Activated CD4-positive, alpha-beta memory T cell treated with anti-CD3 and anti-CD28 coated beads for 36 hours (primary cell): ENCODE measurements around the gene C12orf60. TPM values are rescaled to one million over a fixed set of nuclear protein-coding genes. Genes with fewer than 3 reads are reported as not detected.

Experiments used
- CTCF ChIA-PET: fragments of 350-600 bp; sonication (Branson Sonifier 250); formaldehyde crosslinking; loops from one replicate; lab custom pipeline; 2021; ENCODE audit warnings: antibody characterized with exemption, inconsistent platforms; lab: Charles Lee
- POLR2A ChIA-PET: fragments of 350-600 bp; sonication (Branson Sonifier 250); formaldehyde crosslinking; loops from one replicate; lab custom pipeline; 2021; ENCODE audit warnings: antibody characterized with exemption; lab: Charles Lee
- DNase-seq: peaks from one replicate; pipeline ENCODE4 v3.0.0-alpha.2; 2020
- H3K27ac Mint-ChIP-seq: one replicate; pipeline ENCODE4 v1.8.0; 2021; ENCODE audit warnings: mixed read lengths
- H3K27me3 Mint-ChIP-seq: one replicate; pipeline ENCODE4 v1.8.0; 2021; ENCODE audit warnings: mixed read lengths
- H3K36me3 Mint-ChIP-seq: one replicate; pipeline ENCODE4 v1.8.0; 2021; ENCODE audit warnings: mixed read lengths
- H3K4me1 Mint-ChIP-seq: one replicate; pipeline ENCODE4 v1.8.0; 2021; ENCODE audit warnings: low read depth, mixed read lengths
- H3K4me3 Mint-ChIP-seq: one replicate; pipeline ENCODE4 v1.8.0; 2021; ENCODE audit warnings: mild to moderate bottlenecking, mixed read lengths
- H3K9me3 Mint-ChIP-seq: one replicate; pipeline ENCODE4 v1.8.0; 2021; ENCODE audit warnings: mixed read lengths
- intact Hi-C: fragments of 100-400 bp; cut with micrococcal nuclease; formaldehyde crosslinking; loops from one replicate; pipeline ENCODE4 v1.15.1; 2023
- total RNA-seq, 2 experiments: library from RNA; stranded (reverse); gene quantifications; one replicate each; pipeline ENCODE4 v1.2.3, GENCODE V29; 2021

The C12orf60 gene
- total RNA-seq, 2 experiments from 2014 or later = 3.3 to 3.4 TPM

- Mint-ChIP-seq H3K9me3 (no peaks in the 10 kb centered on the region), H3K36me3 (no peaks in the 10 kb centered on the region), H3K27ac (no peak overlapping the region), H3K4me3 (no peak overlapping the region), H3K4me1 (no peaks in the 10 kb centered on the region), H3K27me3 (no peaks in the 10 kb centered on the region)
- ChIA-PET CTCF (interaction anchor here (1.3 to 2.0 kb wide), 3 partner anchors 144 to 371 kb away, joined by 3 to 6 read pairs (median 5); partner anchors contain the start of gene RERG), POLR2A (no interaction called here)
- DNase-seq = no peak
- intact Hi-C loops = no loop called here
These were observed 47.6 kb downstream of the C12orf60 start for GRCh38 chr12:14850929-14851663.

GRCh38 chr12:14852880-14853279 is 49.4 kb downstream of the C12orf60 start:
- no peak for DNase-seq
- H3K27ac Mint-ChIP-seq = no peak overlapping the region
- H3K36me3 Mint-ChIP-seq = no peaks in the 10 kb centered on the region
- H3K27me3 Mint-ChIP-seq = no peaks in the 10 kb centered on the region
- no peaks in the 10 kb centered on the region for H3K4me1 Mint-ChIP-seq
- H3K4me3 Mint-ChIP-seq = no peak overlapping the region
- ChIA-PET POLR2A (no interaction called here), CTCF (interaction anchor here (0.6 to 2.0 kb wide), 2 partner anchors 142 to 174 kb away, joined by 3 to 6 read pairs; no protein-coding TSS in a partner anchor)
- H3K9me3 Mint-ChIP-seq = peaks cover 9% of the 10 kb centered on the region
- intact Hi-C loops = no loop called here

GRCh38 chr12:14853961-14854360 is 50.5 kb downstream of the C12orf60 start:
- intact Hi-C loops = no loop called here
- no peaks in the 10 kb centered on the region for H3K27me3 Mint-ChIP-seq
- H3K36me3 Mint-ChIP-seq = no peaks in the 10 kb centered on the region
- H3K27ac Mint-ChIP-seq = no peak overlapping the region
- POLR2A ChIA-PET = no interaction called here
- H3K9me3 Mint-ChIP-seq = peaks cover 9% of the 10 kb centered on the region
- H3K4me3 Mint-ChIP-seq = no peak overlapping the region
- no peak for DNase-seq
- CTCF ChIA-PET = interaction anchor here (1.0 to 1.7 kb wide), 2 partner anchors 9 to 16 kb away, joined by 3 read pairs; no protein-coding TSS in a partner anchor
- H3K4me1 Mint-ChIP-seq = no peaks in the 10 kb centered on the region

- no peak for DNase-seq
- POLR2A ChIA-PET = no interaction called here
- H3K36me3 Mint-ChIP-seq = no peaks in the 10 kb centered on the region
- H3K4me1 Mint-ChIP-seq = no peaks in the 10 kb centered on the region
- CTCF ChIA-PET = interaction anchor here (1.3 to 1.7 kb wide), 2 partner anchors 15 to 141 kb away, joined by 3 read pairs; no protein-coding TSS in a partner anchor
- no peak overlapping the region for H3K4me3 Mint-ChIP-seq
- intact Hi-C loops = no loop called here
- no peak overlapping the region for H3K27ac Mint-ChIP-seq
- H3K27me3 Mint-ChIP-seq = no peaks in the 10 kb centered on the region
- H3K9me3 Mint-ChIP-seq = peaks cover 15% of the 10 kb centered on the region
These were observed 51.2 kb downstream of the C12orf60 start for GRCh38 chr12:14854586-14855183.

- CTCF ChIA-PET = no interaction called here
- Mint-ChIP-seq H3K27me3 (no peaks in the 10 kb centered on the region), H3K27ac (no peak overlapping the region), H3K9me3 (peaks cover 35% of the 10 kb centered on the region), H3K4me3 (no peak overlapping the region), H3K4me1 (no peaks in the 10 kb centered on the region), H3K36me3 (peaks cover 4% of the 10 kb centered on the region)
- no peak for DNase-seq
- intact Hi-C loops = no loop called here
- POLR2A ChIA-PET = no interaction called here
These were observed 55.0 kb downstream of the C12orf60 start for GRCh38 chr12:14858513-14858912.

- Mint-ChIP-seq H3K36me3 (peaks cover 4% of the 10 kb centered on the region), H3K4me3 (no peak overlapping the region), H3K9me3 (peaks cover 35% of the 10 kb centered on the region), H3K27me3 (no peaks in the 10 kb centered on the region), H3K4me1 (no peaks in the 10 kb centered on the region), H3K27ac (no peak overlapping the region)
- DNase-seq = no peak
- CTCF ChIA-PET = no interaction called here
- POLR2A ChIA-PET = no interaction called here
- intact Hi-C loops = no loop called here
These were observed 57.0 kb downstream of the C12orf60 start for GRCh38 chr12:14860490-14860889.

- ChIA-PET POLR2A (no interaction called here), CTCF (interaction anchor here (1.0 kb wide), 1 partner anchor 14 kb away, joined by 3 read pairs; no protein-coding TSS in a partner anchor)
- DNase-seq = no peak
- intact Hi-C loops = no loop called here
- Mint-ChIP-seq H3K36me3 (peaks cover 7% of the 10 kb centered on the region), H3K4me1 (no peaks in the 10 kb centered on the region), H3K27me3 (no peaks in the 10 kb centered on the region), H3K27ac (no peak overlapping the region), H3K9me3 (peaks cover 7% of the 10 kb centered on the region), H3K4me3 (no peak overlapping the region)
These were observed 65.5 kb downstream of the C12orf60 start for GRCh38 chr12:14868916-14869506.

GRCh38 chr12:14871247-14871646 is 67.8 kb downstream of the C12orf60 start:
- Mint-ChIP-seq H3K27me3 (no peaks in the 10 kb centered on the region), H3K36me3 (peaks cover 7% of the 10 kb centered on the region), H3K4me1 (no peaks in the 10 kb centered on the region), H3K9me3 (peaks cover 7% of the 10 kb centered on the region), H3K4me3 (no peak overlapping the region), H3K27ac (no peak overlapping the region)
- no peak for DNase-seq
- intact Hi-C loops = no loop called here
- ChIA-PET CTCF (interaction anchor here (0.7 kb wide), 1 partner anchor 973 kb away, joined by 3 read pairs; no protein-coding TSS in a partner anchor), POLR2A (no interaction called here)

- no peaks in the 10 kb centered on the region for H3K27me3 Mint-ChIP-seq
- ChIA-PET CTCF (no interaction called here), POLR2A (no interaction called here)
- intact Hi-C loops = no loop called here
- H3K36me3 Mint-ChIP-seq = peaks cover 7% of the 10 kb centered on the region
- H3K27ac Mint-ChIP-seq = no peak overlapping the region
- no peaks in the 10 kb centered on the region for H3K4me1 Mint-ChIP-seq
- peaks cover 7% of the 10 kb centered on the region for H3K9me3 Mint-ChIP-seq
- no peak overlapping the region for H3K4me3 Mint-ChIP-seq
- no peak for DNase-seq
These were observed 68.4 kb downstream of the C12orf60 start for GRCh38 chr12:14871886-14872285.

GRCh38 chr12:14873440-14874185 is 70.1 kb downstream of the C12orf60 start:
- no peak overlapping the region for H3K4me3 Mint-ChIP-seq
- intact Hi-C loops = no loop called here
- H3K4me1 Mint-ChIP-seq = no peaks in the 10 kb centered on the region
- no peaks in the 10 kb centered on the region for H3K36me3 Mint-ChIP-seq
- ChIA-PET CTCF (interaction anchor here (0.8 kb wide), 1 partner anchor 28 kb away, joined by 4 read pairs; no protein-coding TSS in a partner anchor), POLR2A (interaction anchor here (0.6 kb wide), 1 partner anchor 136 kb away, joined by 3 read pairs; no protein-coding TSS in a partner anchor)
- H3K27me3 Mint-ChIP-seq = no peaks in the 10 kb centered on the region
- H3K27ac Mint-ChIP-seq = no peak overlapping the region
- no peaks in the 10 kb centered on the region for H3K9me3 Mint-ChIP-seq
- no peak for DNase-seq
